IMR-90 (cell line): ENCODE results near the gene TRAPPC8. TPM values are rescaled to one million over a fixed set of nuclear protein-coding genes. Genes with fewer than 3 reads are reported as not detected.

Experiments used
- ATAC-seq: fragments of 200-7000 bp; cut with Tn5 transposase; 2 replicates; pipeline ENCODE4 v1.9.1; 2020; ENCODE audit warnings: low read depth, mild to moderate bottlenecking, moderate library complexity
- BruUV-seq: library from RNA; stranded (reverse); fragments of 400-500 nt; replicated peaks from 2 replicates; lab custom pipeline; 2021; lab: Mats Ljungman, UMichigan
- CTCF ChIA-PET: fragments of 300-600 bp; formaldehyde crosslinking; extraction: SDS; loops from one replicate; lab custom pipeline; 2021; ENCODE audit warnings: antibody characterized with exemption; lab: Yijun Ruan, JAX
- POLR2A ChIA-PET: fragments of 300-600 bp; sonication (Branson Sonifier 250); formaldehyde crosslinking; loops from one replicate; lab custom pipeline; 2022; ENCODE audit warnings: antibody characterized with exemption; ENCODE audit not compliant: unreplicated experiment; lab: Charles Lee
- DNase-seq: peaks from one replicate; pipeline ENCODE4 v3.0.0; 2013
- H2AFZ ChIP-seq: replicated peaks from 2 replicates; pipeline ENCODE3; 2013; ENCODE audit warnings: low read length, mild to moderate bottlenecking; ENCODE audit not compliant: poor library complexity
- H2AK5ac ChIP-seq: 2 replicates; pipeline ENCODE4 v1.6.1; 2013; ENCODE audit warnings: low read depth, low read length, inconsistent platforms
- H2AK9ac ChIP-seq: replicated peaks from 2 replicates; pipeline ENCODE3; 2013; ENCODE audit warnings: mild to moderate bottlenecking, low read depth, low read length, moderate library complexity; ENCODE audit not compliant: poor library complexity
- H2BK120ac ChIP-seq: 2 replicates; pipeline ENCODE4 v1.6.1; 2013; ENCODE audit warnings: low read depth, low read length, inconsistent platforms
- H2BK15ac ChIP-seq: 3 replicates; pipeline ENCODE4 v1.6.1; 2013; ENCODE audit warnings: low read depth, low read length, inconsistent platforms
- H2BK20ac ChIP-seq: 2 replicates; pipeline ENCODE4 v1.6.1; 2013; ENCODE audit warnings: low read depth, mild to moderate bottlenecking, inconsistent platforms, low read length, moderate library complexity
- H2BK5ac ChIP-seq: 2 replicates; pipeline ENCODE4 v1.6.1; 2013; ENCODE audit warnings: mild to moderate bottlenecking, low read depth, low read length, inconsistent platforms; ENCODE audit not compliant: poor library complexity, severe bottlenecking
- H3K14ac ChIP-seq: replicated peaks from 2 replicates; pipeline ENCODE4 v1.6.1; 2013; ENCODE audit warnings: low read depth, low read length, inconsistent platforms
- H3K18ac ChIP-seq: 2 replicates; pipeline ENCODE4 v1.6.1; 2013; ENCODE audit warnings: low read depth, low read length, control low read depth
- H3K23ac ChIP-seq: 2 replicates; pipeline ENCODE4 v1.6.1; 2013; ENCODE audit warnings: low read depth, low read length, inconsistent platforms
- H3K27ac ChIP-seq: 2 replicates; pipeline ENCODE4 v1.5.1; 2013; ENCODE audit warnings: mild to moderate bottlenecking, control low read depth, low read length; ENCODE audit not compliant: insufficient read depth
- H3K27me3 ChIP-seq: 2 replicates; pipeline ENCODE4 v1.6.1; 2013; ENCODE audit warnings: low read length; ENCODE audit not compliant: control insufficient read depth, insufficient read depth
- H3K36me3 ChIP-seq: 2 replicates; pipeline ENCODE4 v1.6.1; 2013; ENCODE audit warnings: low read length, mixed read lengths; ENCODE audit not compliant: control insufficient read depth, insufficient read depth
- H3K4ac ChIP-seq: 2 replicates; pipeline ENCODE4 v1.6.1; 2013; ENCODE audit warnings: low read depth, low read length, inconsistent platforms
- H3K4me1 ChIP-seq: 2 replicates; pipeline ENCODE4 v1.6.1; 2013; ENCODE audit warnings: low read length, mixed read lengths; ENCODE audit not compliant: control insufficient read depth, insufficient read depth
- H3K4me2 ChIP-seq: 2 replicates; pipeline ENCODE4 v1.6.1; 2013; ENCODE audit warnings: low read depth, mild to moderate bottlenecking, control low read depth, low read length, moderate library complexity
- H3K4me3 ChIP-seq: 2 replicates; pipeline ENCODE4 v1.5.1; 2013; ENCODE audit warnings: low read depth, mild to moderate bottlenecking, control low read depth, low read length, moderate library complexity; ENCODE audit not compliant: insufficient read depth
- H3K56ac ChIP-seq: 2 replicates; pipeline ENCODE4 v1.6.1; 2013; ENCODE audit warnings: low read length, inconsistent platforms; ENCODE audit not compliant: insufficient read depth; ENCODE audit errors: extremely low read depth
- H3K79me1 ChIP-seq, 2 experiments: 2 replicates each; pipeline ENCODE4 v1.6.1; 2013; ENCODE audit warnings: low read length in 2 of 2, inconsistent platforms in 1 of 2, low read depth in 1 of 2
- H3K9ac ChIP-seq: 2 replicates; pipeline ENCODE4 v1.6.1; 2013; ENCODE audit warnings: low read depth, low read length, control low read depth
- H3K9me1 ChIP-seq: 2 replicates; pipeline ENCODE4 v1.6.1; 2013; ENCODE audit warnings: low read length, inconsistent platforms; ENCODE audit not compliant: insufficient read depth
- H3K9me3 ChIP-seq: 2 replicates; pipeline ENCODE4 v1.6.1; 2013; ENCODE audit warnings: low read length; ENCODE audit not compliant: control insufficient read depth, insufficient read depth
- H4K20me1 ChIP-seq: 2 replicates; pipeline ENCODE4 v1.6.1; 2013; ENCODE audit warnings: low read length, inconsistent platforms; ENCODE audit not compliant: insufficient read depth
- H4K5ac ChIP-seq: 2 replicates; pipeline ENCODE4 v1.6.1; 2013; ENCODE audit warnings: mild to moderate bottlenecking, low read depth, low read length, control low read depth
- H4K8ac ChIP-seq, 2 experiments: 2 replicates each; pipeline ENCODE4 v1.6.1; 2013; ENCODE audit warnings: low read depth in 2 of 2, low read length in 2 of 2, control low read depth in 1 of 2, inconsistent platforms in 1 of 2
- H4K91ac ChIP-seq: 2 replicates; pipeline ENCODE4 v1.6.1; 2013; ENCODE audit warnings: low read depth, low read length, inconsistent platforms; ENCODE audit not compliant: insufficient read depth
- BHLHE40 ChIP-seq: fragments of 150-350 bp; IDR thresholded peaks from 2 replicates; pipeline ENCODE4 v1.6.1; 2016; ENCODE audit warnings: mild to moderate bottlenecking, low read depth, low read length
- CEBPB ChIP-seq: IDR thresholded peaks from 2 replicates; pipeline ENCODE4 v1.6.1; 2012; ENCODE audit warnings: low read depth, low read length, improper control_type of control experiment
- CHD1 ChIP-seq: IDR thresholded peaks from 2 replicates; pipeline ENCODE4 v1.6.1; 2012; ENCODE audit warnings: low read depth, low read length, improper control_type of control experiment
- FOS ChIP-seq: fragments of 150-350 bp; IDR thresholded peaks from 2 replicates; pipeline ENCODE4 v1.6.1; 2016; ENCODE audit warnings: low read depth, low read length
- MAFK ChIP-seq: IDR thresholded peaks from 2 replicates; pipeline ENCODE4 v1.6.1; 2012; ENCODE audit warnings: low read depth, low read length, improper control_type of control experiment
- MAZ ChIP-seq: IDR thresholded peaks from 2 replicates; pipeline ENCODE4 v1.6.1; 2012; ENCODE audit warnings: low read depth, mild to moderate bottlenecking, low read length, improper control_type of control experiment, moderate library complexity, borderline replicate concordance
- MXI1 ChIP-seq: IDR thresholded peaks from 2 replicates; pipeline ENCODE4 v1.6.1; 2012; ENCODE audit warnings: low read depth, mild to moderate bottlenecking, low read length, moderate library complexity, borderline replicate concordance
- POLR2A ChIP-seq: IDR thresholded peaks from 2 replicates; pipeline ENCODE4 v1.6.1; 2012; ENCODE audit warnings: mild to moderate bottlenecking, low read depth, low read length
- RAD21 ChIP-seq: IDR thresholded peaks from 2 replicates; pipeline ENCODE4 v1.6.1; 2012; ENCODE audit warnings: low read length, improper control_type of control experiment
- WGBS, 2 experiments: methylation state at CpG; one replicate each; pipeline versions ENCODE4 v1.1.5 to v1.1.7; 2013; ENCODE audit warnings: missing lambda C conversion rate in 2 of 2; ENCODE audit not compliant: insufficient read length in 1 of 2; ENCODE audit errors: extremely low coverage in 2 of 2; 5-methylcytosine and 5-hydroxymethylcytosine counted together
- dilution Hi-C: fragments of 300-500 bp; cut with HindIII; formaldehyde crosslinking; loops from one replicate; pipeline ENCODE4 v1.14.3; 2018; ENCODE audit warnings: low sequenced_read_pairs; ENCODE audit not compliant: unreplicated experiment
- in situ Hi-C: fragments of 300-500 bp; cut with MboI; formaldehyde crosslinking; loops from 3 replicates; pipeline ENCODE4 v1.14.3; 2019; ENCODE audit warnings: low sequenced_read_pairs, inconsistent platforms, mixed read lengths
- intact Hi-C: fragments of 100-400 bp; cut with micrococcal nuclease; formaldehyde crosslinking; loops from 2 replicates; pipeline ENCODE4 v1.10.0; 2022
- polyA plus RNA-seq, 3 experiments: library from polyadenylated mRNA; depleted of rRNA; stranded (reverse); fragments of >200 nt; gene quantifications; 2 replicates each; pipeline ENCODE4 v1.2.3, GENCODE V29; 2012; ENCODE audit warnings: low replicate concordance in 1 of 3
- total RNA-seq: library from RNA; depleted of rRNA; stranded (reverse); fragments of >200 nt; gene quantifications from 2 replicates; pipeline ENCODE4 v1.2.3, GENCODE V29; 2012

The TRAPPC8 gene
- total and polyA plus RNA-seq, 2 of the 4 experiments (the other 2 are of a cell fraction): 21.8 to 54.3 TPM

- ATAC-seq (no peak), DNase-seq (no peak)
- Histone ChIP-seq H4K20me1 (no peaks in the 10 kb centered on the region), H3K27ac (no peak overlapping the region), H3K14ac (no peak overlapping the region), H3K18ac (no peak overlapping the region), H3K36me3 (peaks cover 16% of the 10 kb centered on the region), H2AK5ac (no peak overlapping the region), H4K91ac (no peak overlapping the region), H3K23ac (no peak overlapping the region), H3K4me3 (no peak overlapping the region), H3K56ac (no peak overlapping the region), H3K79me1 (peaks cover 3 to 8% of the 10 kb centered on the region in 2 experiments; a peak in 2 of 4 replicates), H4K5ac (no peak overlapping the region), H3K9me1 (no peaks in the 10 kb centered on the region), H3K4me1 (no peaks in the 10 kb centered on the region), H4K8ac (no peak overlapping the region), H2AK9ac (no peak overlapping the region), H2BK120ac (no peak overlapping the region), H3K9me3 (no peaks in the 10 kb centered on the region), H2BK20ac (no peak overlapping the region), H2BK5ac (no peak overlapping the region), H3K9ac (no peak overlapping the region), H3K4me2 (no peak overlapping the region), H2BK15ac (no peak overlapping the region), H2AFZ (no peak overlapping the region), H3K27me3 (no peaks in the 10 kb centered on the region), H3K4ac (no peak overlapping the region)
- WGBS, 2 experiments: no CpG with 5 or more reads among the region's 4 CpGs
- ChIA-PET CTCF (no interaction called here), POLR2A (no interaction called here)
- in situ Hi-C loops (no loop called here), dilution Hi-C loops (no loop called here), intact Hi-C loops (no loop called here)
- BruUV-seq: no TSS peak
- no peak for TF ChIP-seq FOS
- no peak for TF ChIP-seq CEBPB
- TF ChIP-seq MXI1: no peak
- no peak for TF ChIP-seq BHLHE40
- no peak for TF ChIP-seq POLR2A
- no peak for TF ChIP-seq MAZ
- TF ChIP-seq RAD21: no peak
- TF ChIP-seq MAFK: no peak
- no peak for TF ChIP-seq CHD1
These were observed 64.6 kb downstream of the TRAPPC8 start for GRCh38 chr18:31878358-31878757.
